MM.1S (cell line): Measurements from ENCODE around the gene PRKCZ.

Experiments
- EZH2 ChIP-seq: fragments of 300-600 bp; sonication (generic); optimal IDR thresholded peaks from 2 replicates; pipeline ENCODE3; 2017; ENCODE audit warnings: low read depth, mild to moderate bottlenecking, antibody characterized with exemption, low read length, mixed read lengths
- EZH2phosphoT487 ChIP-seq: fragments of 300-600 bp; sonication (generic); IDR thresholded peaks from 2 replicates; pipeline ENCODE4 v1.6.1; 2018; ENCODE audit warnings: antibody characterized with exemption, low read length
- TF ChIP-seq, protein P1 (sequence below): fragments of 300-600 bp; sonication (generic); IDR thresholded peaks from 2 replicates; pipeline ENCODE4 v1.5.1; 2016; ENCODE audit warnings: antibody characterized with exemption, low read length, mixed read lengths

DNA sequence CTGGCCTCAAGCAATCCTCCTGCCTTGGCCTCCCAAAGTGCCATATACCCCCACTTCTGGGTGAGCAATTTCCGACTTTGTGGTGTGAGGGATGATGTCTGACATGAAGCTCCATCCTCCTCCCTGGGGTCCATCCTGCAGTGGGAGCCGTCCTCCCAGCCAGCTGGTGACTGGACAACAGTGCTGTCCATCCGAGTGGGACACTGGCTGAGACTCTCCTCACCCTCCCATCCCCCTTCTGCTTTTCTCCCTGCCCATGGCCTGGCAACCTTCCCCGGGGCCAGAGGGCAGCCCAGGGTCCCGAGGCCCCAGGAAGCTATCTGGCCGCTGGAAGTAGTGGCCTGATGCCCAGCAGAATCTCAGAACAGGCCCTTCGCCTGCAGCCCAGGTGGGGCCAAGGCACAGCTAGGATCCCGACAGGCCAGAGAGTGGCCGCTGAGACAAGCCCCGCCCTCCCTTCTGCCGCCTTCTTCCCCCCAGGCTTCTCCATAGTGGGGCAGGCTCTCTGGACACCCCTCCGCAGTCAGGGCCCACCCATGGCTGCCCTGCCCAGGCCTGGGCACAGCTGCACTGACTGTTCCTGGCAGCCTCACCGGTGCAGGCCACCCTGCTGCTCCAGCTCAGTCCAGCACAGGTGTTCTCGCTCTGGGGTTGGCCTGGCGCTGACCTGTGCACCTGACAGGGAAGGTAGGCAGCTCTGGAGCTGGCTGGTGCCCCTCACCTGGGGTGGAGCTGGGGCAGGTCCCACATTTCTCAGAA lies 152.8 kb downstream of the PRKCZ start:
- TF ChIP-seq, protein P1, sequence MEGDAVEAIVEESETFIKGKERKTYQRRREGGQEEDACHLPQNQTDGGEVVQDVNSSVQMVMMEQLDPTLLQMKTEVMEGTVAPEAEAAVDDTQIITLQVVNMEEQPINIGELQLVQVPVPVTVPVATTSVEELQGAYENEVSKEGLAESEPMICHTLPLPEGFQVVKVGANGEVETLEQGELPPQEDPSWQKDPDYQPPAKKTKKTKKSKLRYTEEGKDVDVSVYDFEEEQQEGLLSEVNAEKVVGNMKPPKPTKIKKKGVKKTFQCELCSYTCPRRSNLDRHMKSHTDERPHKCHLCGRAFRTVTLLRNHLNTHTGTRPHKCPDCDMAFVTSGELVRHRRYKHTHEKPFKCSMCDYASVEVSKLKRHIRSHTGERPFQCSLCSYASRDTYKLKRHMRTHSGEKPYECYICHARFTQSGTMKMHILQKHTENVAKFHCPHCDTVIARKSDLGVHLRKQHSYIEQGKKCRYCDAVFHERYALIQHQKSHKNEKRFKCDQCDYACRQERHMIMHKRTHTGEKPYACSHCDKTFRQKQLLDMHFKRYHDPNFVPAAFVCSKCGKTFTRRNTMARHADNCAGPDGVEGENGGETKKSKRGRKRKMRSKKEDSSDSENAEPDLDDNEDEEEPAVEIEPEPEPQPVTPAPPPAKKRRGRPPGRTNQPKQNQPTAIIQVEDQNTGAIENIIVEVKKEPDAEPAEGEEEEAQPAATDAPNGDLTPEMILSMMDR: no peak
- TF ChIP-seq EZH2: no peak
- TF ChIP-seq EZH2phosphoT487: no peak
